Neural progenitor cell (in vitro differentiated cells): ENCODE measurements around the gene SLC6A7.

ENCODE experiments used
- EZH2 ChIP-seq: fragments of 200-600 bp; sonication (generic); IDR thresholded peaks from 2 replicates; pipeline ENCODE4 v1.6.1; 2017; ENCODE audit warnings: antibody characterized with exemption, mild to moderate bottlenecking, moderate library complexity
- TF ChIP-seq, protein P1 (sequence below): fragments of 200-600 bp; sonication (generic); IDR thresholded peaks from 2 replicates; pipeline ENCODE4 v1.5.1; 2017; ENCODE audit warnings: antibody characterized with exemption, mild to moderate bottlenecking

DNA sequence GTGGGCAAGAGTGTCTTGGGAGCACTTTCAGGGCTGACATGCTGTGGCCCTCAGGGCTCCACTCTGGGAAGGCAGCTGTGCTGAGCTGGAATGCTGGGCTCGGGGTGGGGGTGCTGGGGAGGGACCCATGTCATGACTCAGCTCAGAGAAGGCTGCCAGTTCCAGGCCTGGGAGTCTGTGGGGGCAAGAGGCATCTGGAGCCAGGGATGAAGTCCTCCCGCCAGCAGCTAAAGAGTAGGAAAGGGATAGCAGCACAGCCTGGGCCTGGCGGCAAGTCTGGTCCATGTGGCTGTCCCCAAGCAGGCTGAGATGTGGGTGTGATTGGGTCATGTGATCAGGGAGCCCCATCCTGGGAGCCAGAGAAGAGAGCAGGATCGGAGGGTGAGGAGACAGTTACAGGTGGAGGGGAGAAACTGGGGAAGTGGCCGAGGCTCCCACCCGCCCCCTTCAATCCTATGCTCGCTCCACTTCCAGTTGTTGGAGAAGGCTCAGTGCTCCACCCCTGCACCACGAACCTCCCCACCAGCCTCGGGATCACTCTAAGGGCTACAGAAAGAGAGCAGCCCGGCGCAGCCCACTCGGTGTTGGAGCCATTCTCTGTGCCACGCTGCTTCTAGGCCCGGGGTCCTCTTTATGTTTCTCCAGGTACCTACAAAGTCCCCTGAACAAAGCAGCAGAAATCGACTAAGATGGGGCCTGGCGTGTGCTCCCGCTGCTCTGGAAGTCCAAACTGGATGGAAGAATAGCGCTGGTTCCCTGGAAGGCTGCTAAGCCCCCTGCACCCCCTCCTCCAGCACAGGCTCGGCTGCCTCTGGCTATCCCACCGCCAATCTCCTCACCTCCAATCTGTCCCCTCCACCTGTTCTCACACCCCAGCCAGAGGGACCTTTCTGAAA lies 46.3 kb upstream of the SLC6A7 start:
- TF ChIP-seq, protein P1, sequence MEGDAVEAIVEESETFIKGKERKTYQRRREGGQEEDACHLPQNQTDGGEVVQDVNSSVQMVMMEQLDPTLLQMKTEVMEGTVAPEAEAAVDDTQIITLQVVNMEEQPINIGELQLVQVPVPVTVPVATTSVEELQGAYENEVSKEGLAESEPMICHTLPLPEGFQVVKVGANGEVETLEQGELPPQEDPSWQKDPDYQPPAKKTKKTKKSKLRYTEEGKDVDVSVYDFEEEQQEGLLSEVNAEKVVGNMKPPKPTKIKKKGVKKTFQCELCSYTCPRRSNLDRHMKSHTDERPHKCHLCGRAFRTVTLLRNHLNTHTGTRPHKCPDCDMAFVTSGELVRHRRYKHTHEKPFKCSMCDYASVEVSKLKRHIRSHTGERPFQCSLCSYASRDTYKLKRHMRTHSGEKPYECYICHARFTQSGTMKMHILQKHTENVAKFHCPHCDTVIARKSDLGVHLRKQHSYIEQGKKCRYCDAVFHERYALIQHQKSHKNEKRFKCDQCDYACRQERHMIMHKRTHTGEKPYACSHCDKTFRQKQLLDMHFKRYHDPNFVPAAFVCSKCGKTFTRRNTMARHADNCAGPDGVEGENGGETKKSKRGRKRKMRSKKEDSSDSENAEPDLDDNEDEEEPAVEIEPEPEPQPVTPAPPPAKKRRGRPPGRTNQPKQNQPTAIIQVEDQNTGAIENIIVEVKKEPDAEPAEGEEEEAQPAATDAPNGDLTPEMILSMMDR = no peak
- no peak for TF ChIP-seq EZH2
